ENCODE data around the gene TSPO2.

Gene TSPO2

GRCh38 chr6:41053041-41053440 is 10.8 kb downstream of the TSPO2 start, which contains the start of gene APOBEC2:
Gene APOBEC2 (plus strand): TSS chr6:41053202. CDS start chr6:41053348, 146 bp downstream.
- no peak for DNase-seq

GRCh38 chr6:41054511-41054910 is 12.2 kb downstream of the TSPO2 start:
- no peak for DNase-seq

GRCh38 chr6:41055149-41055548 is 12.9 kb downstream of the TSPO2 start:
- no peak for DNase-seq

DNA sequence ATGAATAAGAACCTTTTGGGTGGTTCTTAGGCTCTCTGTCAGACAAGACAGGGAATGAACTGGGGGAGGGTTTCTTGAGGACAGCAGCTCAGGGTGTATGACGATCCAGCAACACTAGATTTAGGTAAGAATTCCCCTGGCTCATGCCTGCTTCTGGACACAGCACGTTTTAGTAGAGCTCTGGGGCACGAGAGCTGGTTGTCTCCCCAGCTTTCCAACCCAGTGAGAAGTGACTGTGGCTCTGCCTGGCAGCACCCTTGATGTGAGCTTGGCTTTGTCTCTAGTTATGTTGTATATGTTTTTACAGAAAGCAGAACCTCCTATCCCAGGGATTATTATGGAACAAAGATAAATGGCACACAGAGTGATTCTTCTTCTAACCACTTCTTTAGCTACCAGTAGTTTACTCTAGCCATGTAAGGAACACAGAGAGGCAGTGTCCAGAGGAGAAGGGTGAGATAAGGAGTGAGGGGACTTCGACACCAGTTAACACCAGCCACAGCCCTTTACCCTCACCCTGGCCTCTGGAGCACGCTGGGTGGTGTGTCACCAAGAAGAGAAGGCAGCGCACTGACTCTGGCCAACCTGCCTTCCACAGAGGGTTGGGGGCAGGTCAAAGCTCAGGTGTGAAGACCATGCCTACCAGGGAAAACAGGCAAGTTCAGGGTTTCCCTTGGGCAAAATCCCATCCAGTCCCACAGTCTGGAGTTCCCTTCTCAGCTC is 14.7 kb downstream of the TSPO2 start:
- DNase-seq, result no peak

- DNase-seq, result no peak
These were observed 16.5 kb downstream of the TSPO2 start for GRCh38 chr6:41058783-41059181.

DNA sequence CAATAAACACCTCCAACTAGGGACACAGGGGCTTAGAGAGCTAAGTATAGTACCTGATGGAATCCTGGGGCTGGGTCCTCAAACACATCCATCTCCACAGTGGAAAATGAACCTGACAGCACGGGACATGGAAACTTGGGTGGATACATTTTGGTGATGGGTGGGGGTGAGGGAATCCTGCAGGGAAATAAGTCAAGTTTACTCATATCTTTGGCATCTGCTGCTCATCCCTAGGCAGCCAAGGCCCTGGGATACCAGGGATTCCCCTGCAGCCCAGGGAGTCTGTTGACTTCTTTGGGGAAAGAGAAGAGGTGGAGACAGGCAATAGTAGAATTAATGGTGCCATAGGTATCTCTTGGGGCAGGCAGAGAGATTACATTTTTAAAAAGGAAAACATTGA is 17.3 kb downstream of the TSPO2 start:
- DNase-seq, result no peak

DNA sequence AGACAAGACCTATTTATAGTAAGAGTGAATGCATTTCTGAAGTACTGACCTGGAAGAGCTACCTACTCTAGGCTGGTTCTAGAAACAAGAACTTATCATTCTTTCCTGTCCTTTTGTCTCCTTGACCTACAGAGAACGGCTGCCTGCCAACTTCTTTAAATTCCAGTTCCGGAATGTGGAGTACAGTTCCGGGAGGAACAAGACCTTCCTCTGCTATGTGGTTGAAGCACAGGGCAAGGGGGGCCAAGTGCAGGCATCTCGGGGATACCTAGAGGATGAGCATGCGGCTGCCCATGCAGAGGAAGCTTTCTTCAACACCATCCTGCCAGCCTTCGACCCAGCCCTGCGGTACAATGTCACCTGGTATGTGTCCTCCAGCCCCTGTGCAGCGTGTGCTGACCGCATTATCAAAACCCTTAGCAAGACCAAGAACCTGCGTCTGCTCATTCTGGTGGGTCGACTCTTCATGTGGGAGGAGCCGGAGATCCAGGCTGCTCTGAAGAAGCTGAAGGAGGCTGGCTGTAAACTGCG is 19.0 kb downstream of the TSPO2 start:
- DNase-seq, result no peak

DNA sequence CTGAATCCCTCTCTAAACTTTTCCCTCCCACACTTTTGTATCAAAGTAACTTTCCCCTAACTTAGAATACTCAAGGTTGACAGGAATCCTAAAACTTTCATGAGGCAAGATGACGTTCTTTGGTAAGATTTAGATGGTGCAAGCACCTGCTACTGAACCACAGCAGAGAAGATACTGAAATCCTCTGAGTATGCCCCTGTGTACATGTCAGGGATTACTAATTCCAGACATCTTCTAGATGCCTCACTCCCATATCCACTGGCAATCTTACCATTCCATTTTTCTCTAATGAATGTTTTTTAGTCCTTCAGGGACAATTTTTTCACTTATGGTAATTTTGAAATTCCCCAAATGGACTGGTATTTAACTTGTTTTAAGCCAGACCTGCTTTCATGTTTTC is 19.8 kb downstream of the TSPO2 start:
- DNase-seq, result no peak

GRCh38 chr6:41063884-41064285 is 21.6 kb downstream of the TSPO2 start:
- no peak for DNase-seq

GRCh38 chr6:41064841-41065240 is 22.6 kb downstream of the TSPO2 start:
- DNase-seq, result no peak

GRCh38 chr6:41065550-41066026 is 23.3 kb downstream of the TSPO2 start:
- DNase-seq, result no peak

DNA sequence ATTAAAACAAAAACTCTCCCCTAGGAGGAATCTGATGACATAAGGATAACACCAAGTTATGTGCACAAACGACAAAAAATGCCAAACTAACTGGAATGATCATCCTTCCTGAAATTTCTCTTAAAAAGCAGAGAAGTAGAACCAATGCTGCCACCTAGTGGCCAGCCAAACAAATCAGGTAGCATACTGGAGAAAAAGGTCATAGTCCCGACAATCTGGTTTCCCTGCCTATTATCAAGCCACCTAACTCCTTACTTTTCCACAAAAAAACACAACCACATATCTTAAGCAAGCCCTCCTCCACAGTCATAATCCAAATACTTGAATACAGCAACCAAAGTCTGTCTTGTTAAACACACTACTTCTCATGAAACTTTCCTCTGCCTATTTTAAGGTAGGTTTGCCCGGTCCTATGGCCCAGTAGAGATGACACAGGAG is 24.6 kb downstream of the TSPO2 start:
- DNase-seq, result peak; percentile 39

DNA sequence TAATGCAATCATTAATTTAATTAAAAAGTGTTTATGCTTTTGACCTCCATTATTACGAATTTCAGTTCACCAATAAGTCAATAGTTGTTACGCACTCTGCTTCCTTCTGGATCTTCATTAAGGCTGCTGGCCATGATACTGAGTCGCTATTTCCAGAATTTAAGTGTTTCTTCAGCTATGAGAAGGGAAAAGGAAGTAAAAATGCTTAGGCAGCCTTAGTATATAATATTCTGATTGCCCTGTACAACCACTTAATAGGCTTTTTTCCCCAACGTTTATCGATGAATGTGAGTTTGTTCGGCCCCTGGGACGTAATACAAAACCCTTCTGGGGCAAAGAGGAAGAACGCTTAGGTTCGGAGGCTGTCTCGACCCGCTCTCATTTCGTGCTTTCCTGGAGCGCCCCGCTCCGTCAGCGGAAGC is 29.2 kb downstream of the TSPO2 start:
- peak; percentile 74 for DNase-seq

GRCh38 chr6:41071923-41072835 is 29.9 kb downstream of the TSPO2 start, which contains the start of gene OARD1:
Gene OARD1 (minus strand): TSS chr6:41072356. CDS start chr6:41071634, 722 bp downstream.
- peak; percentile 100 for DNase-seq

- DNase-seq, result no peak
These were observed 30.6 kb downstream of the TSPO2 start, which contains the start of gene NFYA for GRCh38 chr6:41072836-41073202. Gene NFYA (plus strand): TSS chr6:41072974. CDS start chr6:41079090, 6,116 bp downstream.

- peak; percentile 78 for DNase-seq
These were observed 31.1 kb downstream of the TSPO2 start for GRCh38 chr6:41073203-41073967.

GRCh38 chr6:41073968-41074691 is 31.9 kb downstream of the TSPO2 start:
- no peak for DNase-seq

GRCh38 chr6:41074692-41075436 is 32.6 kb downstream of the TSPO2 start:
- DNase-seq, result no peak

- no peak for DNase-seq
These were observed 33.7 kb downstream of the TSPO2 start for GRCh38 chr6:41075651-41076626.

DNA sequence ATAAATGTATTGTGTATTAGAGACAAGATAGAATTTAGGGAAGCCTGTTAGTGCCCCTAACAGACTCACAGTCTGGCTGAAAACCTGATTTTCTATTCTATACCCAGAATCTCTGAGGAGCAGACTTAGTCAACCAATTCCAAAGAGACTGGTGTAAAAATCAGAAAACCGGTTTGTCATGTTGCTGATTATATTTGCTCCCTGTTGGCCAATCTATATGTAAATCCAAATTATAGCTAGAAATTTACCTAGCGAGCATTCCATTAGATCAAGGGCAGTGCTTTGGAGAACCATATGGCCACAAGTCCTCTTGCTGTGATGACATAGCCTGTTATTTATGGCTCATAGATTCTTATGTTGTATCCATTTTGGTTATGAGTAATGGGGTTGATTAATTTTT is 35.3 kb downstream of the TSPO2 start:
- no peak for DNase-seq
